ENCODE measurements around the gene PDZRN4.

- TF ChIP-seq CTCF (IDR thresholded peaks at IDR 0.05) (no peak), POLR2A (IDR thresholded peaks at IDR 0.05) (no peak)
These were observed 168.1 kb downstream of the PDZRN4 start for GRCh38 chr12:41356181-41356580.
